SH-SY5Y (cell line): Measurements from ENCODE around the gene MAMDC2.

Experiments used
- GATA2 ChIP-seq: IDR thresholded peaks from 2 replicates; pipeline ENCODE4 v1.6.1; 2011; ENCODE audit warnings: mild to moderate bottlenecking, low read depth, low read length
- GATA3 ChIP-seq: IDR thresholded peaks from 2 replicates; pipeline ENCODE4 v1.6.1; 2011; ENCODE audit warnings: low read depth, mild to moderate bottlenecking, low read length, moderate library complexity

DNA sequence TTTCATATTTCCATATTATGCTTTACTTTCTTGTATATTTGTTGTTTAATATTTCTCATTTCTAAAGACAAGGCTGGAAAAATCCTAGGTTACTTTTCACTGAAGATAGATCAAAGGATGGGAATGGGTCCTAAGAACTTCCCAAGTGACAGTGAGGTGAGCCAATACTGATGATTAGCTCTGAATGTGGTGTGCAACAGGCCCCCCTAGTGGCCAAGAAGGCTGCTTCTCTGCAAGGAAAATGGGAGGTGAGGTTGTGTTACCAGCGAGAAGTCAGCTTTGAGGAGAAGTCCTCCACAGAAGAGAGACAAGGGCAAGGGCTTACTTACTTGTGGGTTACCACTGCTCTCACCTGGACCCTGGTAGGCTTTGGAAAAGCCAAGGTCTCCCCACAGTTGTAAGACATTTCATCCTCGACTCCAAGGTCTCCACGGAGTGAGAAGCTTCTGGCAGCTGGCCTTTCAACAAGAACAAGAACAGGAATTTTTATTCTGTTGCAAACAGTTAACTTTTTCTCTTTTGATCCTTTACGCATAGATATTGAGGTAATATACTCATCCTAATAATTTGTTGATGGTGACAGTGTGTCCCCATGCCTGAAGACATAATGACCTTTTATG lies 69.9 kb downstream of the MAMDC2 start:
- TF ChIP-seq GATA3 (no peak), GATA2 (no peak)
